HuH-7.5 (cell line): Measurements from ENCODE around the gene FBXO40.
A peak's percentile ranks its signal among the peaks of the same experiment; 100 is the strongest.
"Not testable (repeated sequence)": the region's sequence is repeated elsewhere in the genome, so short reads cannot be mapped to it uniquely, and the experiment has no call there.

Source experiments
- DNase-seq: peaks from one replicate; pipeline ENCODE4 v3.0.0; 2011; ENCODE audit warnings: low spot score

Gene FBXO40, protein sequence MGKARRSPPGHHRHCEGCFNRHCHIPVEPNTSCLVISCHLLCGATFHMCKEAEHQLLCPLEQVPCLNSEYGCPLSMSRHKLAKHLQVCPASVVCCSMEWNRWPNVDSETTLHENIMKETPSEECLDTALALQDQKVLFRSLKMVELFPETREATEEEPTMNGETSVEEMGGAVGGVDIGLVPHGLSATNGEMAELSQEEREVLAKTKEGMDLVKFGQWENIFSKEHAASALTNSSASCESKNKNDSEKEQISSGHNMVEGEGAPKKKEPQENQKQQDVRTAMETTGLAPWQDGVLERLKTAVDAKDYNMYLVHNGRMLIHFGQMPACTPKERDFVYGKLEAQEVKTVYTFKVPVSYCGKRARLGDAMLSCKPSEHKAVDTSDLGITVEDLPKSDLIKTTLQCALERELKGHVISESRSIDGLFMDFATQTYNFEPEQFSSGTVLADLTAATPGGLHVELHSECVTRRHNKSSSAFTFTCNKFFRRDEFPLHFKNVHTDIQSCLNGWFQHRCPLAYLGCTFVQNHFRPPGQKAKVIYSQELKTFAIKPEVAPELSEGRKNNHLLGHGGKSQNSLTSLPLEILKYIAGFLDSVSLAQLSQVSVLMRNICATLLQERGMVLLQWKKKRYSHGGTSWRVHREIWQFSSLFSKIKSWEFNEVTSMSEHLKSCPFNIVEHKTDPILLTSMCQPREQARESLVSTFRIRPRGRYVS

DNA sequence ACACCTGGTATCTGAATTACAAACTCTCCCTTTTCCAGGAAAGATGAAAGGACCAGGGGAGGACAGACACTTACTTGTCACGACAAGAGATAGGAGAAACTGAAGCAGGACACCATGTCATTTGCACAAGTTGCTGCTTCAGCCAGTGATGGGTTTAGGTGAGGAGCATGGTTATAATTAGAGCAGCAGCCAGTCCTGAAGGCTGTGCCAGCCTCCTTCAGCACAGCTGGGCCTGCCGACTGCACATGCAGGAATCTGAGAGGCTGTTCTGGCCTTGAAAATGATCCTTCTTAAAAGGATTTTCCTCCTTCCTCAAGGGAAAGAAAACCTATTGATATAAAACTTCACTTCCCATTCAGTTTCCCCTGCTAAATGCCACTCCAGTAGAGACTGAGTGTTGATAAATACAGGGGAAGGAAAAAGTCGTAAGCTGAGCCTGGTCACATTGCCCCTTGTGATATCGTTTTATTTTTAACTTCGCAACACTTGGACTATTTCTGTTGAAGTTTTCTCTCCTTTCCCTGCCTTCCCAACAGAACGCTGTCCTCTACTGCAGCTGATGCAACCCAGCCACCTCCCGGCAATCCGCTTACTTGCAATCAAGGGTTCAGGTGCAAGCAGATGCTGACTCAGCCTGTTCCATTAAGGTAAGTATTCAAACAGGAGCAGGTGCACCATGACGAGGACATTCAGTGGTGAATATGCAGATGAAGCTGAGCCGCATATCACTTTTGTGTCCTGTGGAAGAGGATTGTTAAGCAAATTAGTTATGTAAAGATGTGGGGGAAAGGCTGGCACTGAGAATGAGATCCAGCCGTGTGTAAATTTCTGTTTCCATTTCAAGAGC, at the start of gene FBXO40:
FBXO40 (plus strand) TSS at position 524 of the 847 bp plus-strand sequence. CDS start 27,197 bp downstream, outside the sequence.
- no peak for DNase-seq

DNA sequence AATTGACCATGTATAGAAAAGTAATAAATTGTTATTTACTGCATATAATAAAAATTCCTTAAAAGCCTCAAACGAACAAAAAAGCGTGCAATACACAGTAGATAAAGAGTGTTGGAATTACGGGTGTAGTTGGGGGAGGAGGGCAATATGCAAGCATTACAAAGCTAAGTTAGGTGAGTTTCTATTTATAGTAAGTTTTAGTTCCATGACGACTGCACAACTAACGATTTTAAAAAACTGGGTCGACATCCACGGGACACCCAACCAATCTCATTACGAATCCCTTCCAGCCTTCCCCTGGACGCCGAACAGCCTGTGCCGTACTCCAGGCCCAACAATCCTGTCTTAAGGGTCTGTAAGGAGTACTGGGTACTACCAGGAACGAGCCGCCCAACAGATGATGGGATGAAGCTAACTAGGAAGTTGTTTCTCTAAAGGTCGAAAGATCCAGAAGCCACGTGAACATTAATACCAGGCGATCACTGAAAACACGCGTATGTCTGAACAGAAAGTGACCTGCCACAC, 48.1 kb upstream of the FBXO40 start:
- peak; percentile 47 for DNase-seq

DNA sequence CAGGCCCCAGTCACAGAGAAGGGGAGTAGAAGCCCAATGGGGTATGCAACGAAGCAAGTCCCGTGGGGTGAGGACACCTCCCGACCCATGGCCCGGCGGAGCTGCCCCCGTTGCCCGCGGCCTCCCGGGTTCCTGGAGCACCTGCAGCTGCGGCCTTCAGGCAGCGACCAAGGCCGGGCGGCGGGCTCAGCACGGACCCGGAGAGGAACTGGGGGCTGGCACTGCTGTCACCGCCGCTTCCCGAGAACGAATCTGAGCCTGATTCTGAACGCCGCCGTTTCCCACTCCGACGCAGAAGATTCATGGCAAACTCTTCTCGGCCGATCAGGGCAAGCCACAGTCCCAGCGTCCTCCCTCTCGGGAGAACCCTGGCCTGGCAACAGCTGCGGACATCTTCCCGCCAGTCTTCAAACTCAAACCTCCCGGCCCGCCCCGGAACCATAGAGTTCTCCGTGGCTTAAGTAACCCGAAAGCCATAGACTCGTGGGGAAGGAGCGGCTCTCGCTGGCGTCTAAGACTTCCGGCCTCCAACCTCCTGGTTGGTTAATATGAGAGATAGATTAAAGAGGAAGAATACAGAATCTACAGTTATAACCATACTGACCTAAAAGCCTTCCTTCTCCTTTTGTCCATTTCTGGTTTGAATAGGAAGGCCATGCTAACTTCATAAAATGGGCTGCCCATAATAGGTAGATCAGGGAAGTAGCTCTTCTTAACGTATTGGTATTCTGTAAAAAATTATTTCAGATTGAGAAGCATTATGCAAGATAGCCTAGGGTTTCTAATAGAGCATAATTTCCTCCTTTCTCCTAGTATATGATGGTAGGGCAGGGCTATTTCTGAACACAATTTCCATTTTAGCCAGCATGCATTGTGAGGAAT, 47.4 kb upstream of the FBXO40 start, which contains the start of gene POLQ:
POLQ (minus strand) TSS at position 415 of the 882 bp plus-strand sequence; CDS start at position 304, 111 bp downstream.
- DNase-seq = peak; percentile 81

DNA sequence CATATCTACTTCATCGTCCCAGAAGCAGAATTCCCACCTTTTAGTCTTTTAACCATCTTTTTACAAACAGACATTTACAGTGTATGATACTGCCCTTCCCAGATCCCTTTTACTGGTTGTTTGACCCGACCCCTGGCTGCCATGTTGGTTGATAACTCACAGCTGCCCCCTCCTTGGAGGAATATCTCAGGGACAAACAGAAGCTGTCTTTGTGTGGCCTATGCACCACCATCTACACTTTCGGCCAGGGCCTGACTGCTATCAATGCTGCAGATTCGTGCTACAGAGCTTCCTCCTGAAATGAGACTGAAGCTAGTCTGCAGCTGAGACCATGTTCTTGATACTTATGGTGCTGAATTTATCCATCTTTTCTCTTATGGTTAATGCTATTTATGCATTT, 40.8 kb upstream of the FBXO40 start:
- DNase-seq = no peak

DNA sequence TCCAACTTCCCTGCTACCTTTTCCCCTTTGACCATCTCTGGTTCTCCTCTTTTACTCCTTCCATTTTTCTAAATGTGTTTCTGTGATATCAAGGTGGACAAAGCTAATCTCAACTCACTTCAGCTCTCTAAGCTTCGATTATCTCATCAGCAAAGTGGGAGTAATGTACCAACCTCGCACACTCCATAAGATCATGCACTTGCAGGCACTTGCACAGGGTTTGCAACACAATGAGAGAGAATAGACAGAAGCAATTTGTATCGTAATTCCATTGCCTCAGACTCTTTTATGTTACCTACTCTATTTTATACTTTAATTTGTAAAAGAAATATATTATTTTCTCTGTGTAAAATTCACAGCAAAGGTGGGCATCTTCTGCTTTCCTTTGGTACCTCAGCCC, 40.4 kb upstream of the FBXO40 start:
- no peak for DNase-seq

DNA sequence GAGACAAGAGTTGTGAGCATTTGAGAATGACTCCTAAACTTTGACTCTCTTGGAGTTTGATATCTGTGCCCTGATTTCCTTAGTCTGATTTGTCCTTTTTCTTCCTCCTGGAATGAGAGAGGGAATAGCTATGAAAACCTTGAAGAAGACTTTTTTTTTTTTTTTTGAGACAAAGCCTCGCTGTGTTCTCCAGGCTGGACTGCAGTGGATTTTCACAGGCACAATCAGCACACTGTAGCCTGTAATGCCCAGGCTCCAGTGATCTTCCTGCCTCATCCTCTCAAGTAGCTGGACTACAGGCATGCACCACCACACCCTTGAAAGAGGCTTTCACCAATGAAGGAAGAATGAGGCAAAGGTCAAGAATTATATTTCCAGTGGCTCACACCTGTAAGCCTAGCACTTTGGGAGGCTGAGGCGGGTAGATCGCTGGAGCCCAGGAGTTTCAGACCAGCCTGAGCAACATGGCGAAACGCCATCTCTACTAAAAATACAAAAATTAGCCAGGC, 35.7 kb upstream of the FBXO40 start:
- no peak for DNase-seq

DNA sequence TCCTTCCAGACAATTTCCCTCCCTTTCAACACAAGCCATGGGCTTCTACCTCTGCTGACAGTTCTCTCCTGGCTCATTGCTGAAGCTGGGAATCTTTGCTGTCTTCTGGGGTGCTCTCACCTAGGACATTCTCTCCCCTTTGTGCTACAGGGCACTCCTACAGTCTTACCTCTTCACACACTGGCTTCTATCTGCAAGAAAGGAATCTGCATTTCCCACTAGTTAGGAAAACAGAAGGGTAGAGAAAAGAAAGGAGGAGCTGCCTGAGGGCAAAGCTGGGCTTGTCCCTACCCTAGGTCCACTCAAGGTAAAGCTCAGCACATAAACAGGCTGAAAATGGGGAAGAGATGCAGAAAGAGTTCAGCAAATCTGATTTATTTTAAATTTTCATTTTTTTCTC, 31.0 kb upstream of the FBXO40 start:
- no peak for DNase-seq

DNA sequence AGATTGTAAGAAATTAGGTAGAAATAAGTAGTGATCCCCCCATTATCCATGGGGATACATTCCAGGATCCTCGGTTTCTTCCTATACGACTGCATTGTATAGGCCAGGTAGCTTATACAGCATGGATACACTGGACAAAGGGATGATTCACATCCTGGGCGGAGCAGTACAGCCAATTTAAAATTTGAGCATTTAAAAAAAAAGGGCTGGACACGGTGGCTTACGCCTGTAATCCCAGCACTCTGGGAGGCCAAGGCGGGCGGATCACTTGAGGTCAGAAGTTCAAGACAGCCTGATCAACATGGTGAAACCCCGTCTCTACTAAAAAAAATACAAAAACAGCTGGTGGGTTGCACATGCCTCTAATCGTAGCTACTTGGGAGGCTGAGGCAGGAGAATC, 26.4 kb upstream of the FBXO40 start:
- DNase-seq = no peak

DNA sequence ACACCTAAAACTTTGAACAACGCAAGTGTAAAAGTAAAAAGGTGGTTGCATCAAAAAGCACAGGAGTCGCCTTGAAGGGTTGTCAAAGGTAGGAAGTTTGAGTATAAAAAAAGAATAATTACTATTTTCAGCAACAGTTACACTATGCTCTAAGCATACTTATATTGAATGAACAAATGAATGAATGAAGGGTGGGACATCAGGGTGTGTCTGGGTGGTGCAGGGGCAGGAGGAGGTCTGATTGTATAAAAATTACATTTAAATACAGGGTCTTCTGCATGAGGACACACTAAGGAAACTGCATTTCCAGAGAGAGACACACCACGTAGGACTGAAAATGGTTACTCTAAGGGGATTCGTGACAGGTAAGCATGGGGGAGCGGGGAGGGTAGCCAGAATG, 25.5 kb upstream of the FBXO40 start, which contains the start of gene ARGFX:
ARGFX (plus strand) TSS at position 301 of the 400 bp plus-strand sequence. CDS start 2,765 bp downstream, outside the sequence.
- DNase-seq = no peak

DNA sequence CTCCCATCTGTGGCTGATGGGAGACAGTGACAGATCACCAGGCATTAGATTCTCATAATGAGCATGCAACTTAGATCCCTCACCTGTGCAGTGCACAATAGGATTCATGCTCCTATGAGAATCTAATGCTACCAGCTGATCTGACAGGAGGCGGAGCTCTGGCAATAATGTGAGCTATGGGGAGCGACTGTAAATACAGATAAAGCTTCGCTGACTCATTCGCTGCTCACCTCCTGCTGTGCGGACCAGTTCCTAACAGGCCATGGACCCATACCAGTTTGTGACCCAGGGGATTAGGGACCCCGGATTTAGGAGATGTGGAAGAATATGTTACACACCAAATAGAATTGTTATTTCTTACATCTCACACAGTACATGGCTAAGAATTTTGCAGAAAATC, 18.7 kb upstream of the FBXO40 start:
- DNase-seq = no peak

DNA sequence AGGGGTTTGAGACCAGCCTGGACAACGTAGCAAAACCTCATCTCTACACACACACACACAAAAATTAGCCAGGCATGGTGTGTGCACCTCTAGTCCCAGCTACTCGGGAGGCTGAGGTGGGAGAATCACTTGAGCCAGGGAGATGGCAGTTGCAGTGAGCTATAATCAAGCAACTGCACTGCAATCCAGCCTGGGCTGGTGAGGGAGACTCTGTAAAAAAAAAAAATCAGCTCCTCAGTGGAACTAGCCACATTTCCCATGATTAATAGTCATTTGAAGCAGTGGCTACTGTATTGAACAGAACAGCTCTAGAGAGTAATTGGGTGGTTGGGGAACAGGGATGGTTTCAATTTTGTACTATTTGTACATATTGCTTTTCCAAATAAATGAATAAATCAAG, 11.5 kb upstream of the FBXO40 start:
- DNase-seq = no peak

DNA sequence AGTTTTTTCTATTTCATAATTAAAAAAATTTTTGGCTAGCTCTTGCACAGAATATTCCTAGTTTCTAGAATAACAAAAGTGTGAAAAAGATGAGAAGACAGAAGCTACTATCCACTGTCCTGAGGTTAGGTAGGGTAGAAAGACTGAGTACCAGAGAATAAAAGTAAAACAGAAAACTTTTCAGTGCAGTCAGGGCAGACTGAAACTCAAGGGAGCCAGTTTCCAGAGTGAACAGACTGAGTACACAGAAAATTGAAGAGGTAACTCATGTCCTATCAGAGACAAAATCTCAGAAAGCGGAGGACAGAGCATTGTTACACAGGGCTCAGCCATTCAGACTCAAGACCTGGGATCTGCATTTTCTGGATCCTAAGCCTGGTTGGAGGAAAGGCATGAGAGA, 8.8 kb upstream of the FBXO40 start:
- no peak for DNase-seq

DNA sequence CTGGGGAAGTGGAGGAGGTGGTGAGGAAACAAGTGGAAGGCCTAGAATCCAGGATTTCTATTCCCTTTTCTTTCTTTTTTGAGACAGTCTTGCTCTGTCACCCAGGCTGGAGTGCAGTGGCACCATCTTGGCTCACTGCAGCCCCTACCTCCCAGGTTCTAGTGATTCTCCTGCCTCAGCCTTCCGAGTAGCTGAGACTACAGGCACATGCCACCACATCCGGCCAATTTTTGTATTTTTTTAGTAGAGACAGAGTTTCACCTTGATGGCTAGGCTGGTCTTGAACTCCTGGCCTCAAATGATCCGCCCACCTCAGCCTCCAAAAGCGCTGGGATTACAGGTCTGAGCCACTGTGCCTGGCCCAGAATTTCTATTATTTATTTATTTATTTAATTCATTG, 627 bp downstream of the FBXO40 start:
- not testable (repeated sequence) for DNase-seq

DNA sequence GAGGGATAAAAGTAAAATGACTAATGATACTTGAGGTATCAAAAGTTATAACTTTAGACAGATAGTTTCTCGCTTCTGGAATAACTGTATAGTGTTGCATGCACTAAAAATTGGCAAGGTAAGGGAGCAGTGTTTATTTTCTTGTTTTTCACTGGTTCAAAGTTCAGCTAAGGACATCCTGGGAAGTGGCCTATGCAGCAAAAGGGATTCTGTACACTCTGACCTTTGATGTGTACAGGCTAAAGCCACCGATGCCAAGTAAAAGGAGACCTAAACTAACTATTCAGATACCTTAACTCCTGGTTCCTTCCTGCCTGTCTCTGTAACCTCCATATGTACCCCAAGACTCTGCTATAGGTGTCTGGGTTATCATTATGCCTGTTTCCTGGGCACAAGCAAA, 1.7 kb downstream of the FBXO40 start:
- no peak for DNase-seq

DNA sequence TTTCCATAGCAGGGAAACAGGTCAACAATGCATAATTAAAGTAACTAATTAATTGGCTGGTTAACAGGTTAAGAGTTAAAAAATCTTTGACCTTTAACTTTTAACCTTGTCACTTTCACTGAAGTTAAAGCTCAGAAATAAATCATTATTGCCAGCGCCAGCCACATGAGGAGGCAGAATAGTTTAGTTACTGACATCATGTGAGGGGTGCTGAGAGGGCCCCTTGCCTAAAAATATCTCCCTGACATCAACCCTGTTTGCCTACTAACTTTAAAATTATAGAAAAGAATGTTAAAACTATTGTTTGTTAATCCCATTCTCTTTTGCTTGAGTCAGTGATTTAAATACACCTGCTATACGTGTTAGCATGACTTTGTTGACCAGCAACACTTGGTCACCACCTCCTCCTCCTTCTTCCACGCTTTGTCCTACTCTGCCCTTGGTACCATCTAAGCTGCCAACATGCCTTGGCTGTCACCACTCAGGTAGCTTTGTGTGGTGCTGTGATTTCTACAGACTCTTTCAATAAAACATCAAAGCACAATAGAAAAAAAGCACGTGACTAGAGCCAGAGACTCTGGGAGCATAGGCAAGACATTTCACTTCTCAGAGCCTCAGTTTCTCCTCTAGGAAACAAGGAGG, 2.7 kb downstream of the FBXO40 start:
- no peak for DNase-seq

DNA sequence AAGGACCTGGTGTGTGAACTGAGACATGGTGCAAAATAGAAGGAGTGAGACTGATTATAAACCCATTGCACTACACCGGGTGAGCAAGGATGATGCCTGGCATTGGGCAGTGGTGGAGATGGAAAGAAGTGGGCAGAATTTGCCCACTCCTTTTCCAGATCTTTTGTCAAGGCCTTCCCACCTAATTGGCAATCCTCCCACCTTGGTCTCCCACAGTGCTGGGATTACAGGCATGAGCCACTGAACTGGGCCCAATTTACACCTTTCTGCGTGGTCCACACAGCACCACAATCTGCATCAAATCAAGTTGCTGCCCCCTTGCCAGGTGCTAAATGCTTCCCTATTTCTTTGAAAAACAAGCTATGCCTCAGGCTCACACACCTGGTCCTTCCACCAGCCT, 5.4 kb downstream of the FBXO40 start:
- DNase-seq = no peak

DNA sequence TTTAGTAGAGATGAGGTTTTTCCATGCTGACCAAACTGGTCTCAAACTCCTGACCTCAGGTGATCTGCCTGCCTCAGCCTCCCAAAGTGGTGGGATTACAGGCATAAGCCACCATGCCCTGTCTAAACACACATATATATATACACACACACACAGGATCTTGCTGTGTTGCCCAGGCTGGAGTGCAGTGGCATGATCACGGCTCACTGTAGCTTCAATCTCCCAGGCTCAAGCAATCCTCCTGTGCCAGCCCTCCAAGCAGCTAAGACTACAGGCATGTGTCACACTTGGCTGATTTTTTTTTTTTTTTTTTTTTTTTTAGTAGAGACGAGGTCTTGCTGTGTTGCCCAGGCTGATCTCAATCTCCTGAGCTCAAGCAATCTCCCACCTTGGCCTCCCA, 6.7 kb downstream of the FBXO40 start:
- DNase-seq = not testable (repeated sequence)

DNA sequence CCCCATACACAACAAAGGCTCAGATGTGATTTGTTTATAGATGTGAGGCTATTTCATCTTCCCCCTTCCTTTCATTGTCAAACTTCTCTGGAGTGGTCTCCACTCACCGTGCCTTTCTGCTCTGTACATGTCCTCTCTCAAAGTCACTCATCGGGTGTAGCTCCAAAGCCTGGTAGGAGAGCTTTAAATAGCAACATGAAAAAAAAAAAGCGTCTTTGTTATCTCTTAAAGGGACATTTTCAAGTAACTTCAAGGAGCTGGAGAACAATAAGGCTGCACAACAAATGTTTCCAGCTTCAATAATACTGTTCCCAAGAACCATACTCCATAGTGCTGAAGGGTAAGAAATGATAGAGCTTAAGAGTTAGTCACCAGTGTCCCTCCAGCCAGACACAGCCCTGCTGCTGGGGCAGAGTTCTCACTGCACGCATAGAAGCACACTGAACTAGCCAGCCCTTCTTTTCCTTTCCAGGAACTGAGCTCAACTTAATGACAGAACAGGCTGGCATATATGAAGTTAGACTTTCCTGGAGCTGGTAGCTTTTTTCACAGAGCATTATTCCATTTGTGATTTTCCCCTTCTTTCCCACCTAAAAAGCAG, 8.1 kb downstream of the FBXO40 start:
- no peak for DNase-seq

DNA sequence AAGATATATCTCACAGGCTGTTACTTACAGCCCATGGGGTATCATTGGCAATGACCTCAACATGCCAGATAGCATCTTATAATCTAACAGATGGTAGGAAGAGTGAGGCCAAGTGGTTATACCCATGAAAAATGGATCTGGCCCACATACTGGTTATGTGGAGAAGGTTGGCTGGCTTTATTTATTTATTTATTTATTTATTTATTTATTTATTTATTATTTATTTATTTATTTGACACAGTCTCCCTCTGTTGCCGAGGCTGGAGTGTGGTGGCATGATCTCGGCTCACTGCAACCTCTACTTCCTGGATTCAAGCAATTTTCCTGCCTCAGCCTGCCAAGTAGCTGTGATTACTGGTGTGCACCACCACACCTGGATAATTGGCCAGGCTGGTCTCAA, 11.6 kb downstream of the FBXO40 start:
- DNase-seq = no peak

DNA sequence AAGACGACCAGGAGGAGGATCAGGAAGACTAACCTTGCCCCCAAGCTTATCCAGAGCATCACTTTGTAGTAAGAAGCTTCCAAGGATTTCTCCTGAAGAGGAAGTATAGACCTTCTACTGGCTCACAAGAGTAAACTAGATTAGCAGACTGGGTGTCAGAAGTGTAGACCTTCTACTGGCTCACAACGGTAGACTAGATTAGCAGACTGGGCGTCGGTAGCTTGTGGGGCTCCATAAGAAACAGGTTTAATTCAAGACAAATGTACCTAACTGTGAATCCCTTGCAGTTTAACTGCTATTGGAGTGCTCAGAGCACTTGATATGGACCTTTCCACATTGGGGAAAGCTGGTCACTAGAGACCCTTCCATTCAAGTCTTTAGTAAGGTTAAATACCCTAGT, 12.9 kb downstream of the FBXO40 start:
- DNase-seq = no peak
